ENCODE measurements around the gene SPAG6. TPM values are rescaled to one million over a fixed set of nuclear protein-coding genes. Genes with fewer than 3 reads are reported as not detected.
A peak's percentile ranks its signal among the peaks of the same experiment; 100 is the strongest.

Gene SPAG6
- total RNA-seq, 1 donor from 2014 or later, result 0.46 TPM

DNA sequence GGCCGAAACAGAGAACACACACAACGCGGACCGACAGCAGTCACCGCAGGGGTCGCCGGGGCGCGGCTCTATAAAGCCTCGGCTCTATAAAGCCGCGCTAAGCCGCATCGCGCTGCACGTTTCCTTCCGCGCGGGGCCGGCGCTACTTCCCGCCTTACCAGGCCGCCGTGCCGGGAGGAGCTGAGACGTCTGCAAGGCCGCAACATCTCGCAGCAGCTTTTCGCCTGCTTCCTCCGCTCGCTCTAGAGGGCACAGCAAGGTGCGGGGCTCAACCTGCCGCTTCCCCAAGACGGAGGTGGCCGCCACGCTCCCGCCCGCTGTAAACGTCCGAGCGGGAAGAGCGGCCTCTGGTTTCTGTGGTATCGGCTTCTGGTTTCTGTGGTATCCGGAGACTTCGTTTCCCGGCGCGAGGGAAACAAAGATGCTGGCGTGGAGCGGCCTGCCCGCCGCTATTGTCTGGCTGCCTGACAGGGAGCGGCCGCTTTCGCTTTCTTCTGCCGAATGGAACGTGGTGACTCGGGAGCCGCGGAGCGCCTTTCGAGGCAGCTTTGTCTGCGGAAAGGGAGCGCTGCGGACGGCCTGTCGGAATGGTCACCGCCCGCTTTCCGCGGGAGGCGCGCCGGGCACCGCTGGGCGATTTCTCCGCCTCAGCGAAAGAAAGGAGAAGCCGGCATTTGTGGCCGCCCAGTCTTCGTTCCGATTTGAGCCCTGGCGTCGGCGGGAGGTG is 91.8 kb downstream of the SPAG6 start:
- peak overlapping the region; percentile 90 for H3K27ac Mint-ChIP-seq (ENCODE audit: unreplicated experiment)
- peaks cover 4% of the 10 kb centered on the region for H3K36me3 Mint-ChIP-seq (ENCODE audit: low read depth, unreplicated experiment)
- H3K9me3 Mint-ChIP-seq (ENCODE audit: unreplicated experiment), result no peaks in the 10 kb centered on the region
- TF ChIP-seq, protein P1, sequence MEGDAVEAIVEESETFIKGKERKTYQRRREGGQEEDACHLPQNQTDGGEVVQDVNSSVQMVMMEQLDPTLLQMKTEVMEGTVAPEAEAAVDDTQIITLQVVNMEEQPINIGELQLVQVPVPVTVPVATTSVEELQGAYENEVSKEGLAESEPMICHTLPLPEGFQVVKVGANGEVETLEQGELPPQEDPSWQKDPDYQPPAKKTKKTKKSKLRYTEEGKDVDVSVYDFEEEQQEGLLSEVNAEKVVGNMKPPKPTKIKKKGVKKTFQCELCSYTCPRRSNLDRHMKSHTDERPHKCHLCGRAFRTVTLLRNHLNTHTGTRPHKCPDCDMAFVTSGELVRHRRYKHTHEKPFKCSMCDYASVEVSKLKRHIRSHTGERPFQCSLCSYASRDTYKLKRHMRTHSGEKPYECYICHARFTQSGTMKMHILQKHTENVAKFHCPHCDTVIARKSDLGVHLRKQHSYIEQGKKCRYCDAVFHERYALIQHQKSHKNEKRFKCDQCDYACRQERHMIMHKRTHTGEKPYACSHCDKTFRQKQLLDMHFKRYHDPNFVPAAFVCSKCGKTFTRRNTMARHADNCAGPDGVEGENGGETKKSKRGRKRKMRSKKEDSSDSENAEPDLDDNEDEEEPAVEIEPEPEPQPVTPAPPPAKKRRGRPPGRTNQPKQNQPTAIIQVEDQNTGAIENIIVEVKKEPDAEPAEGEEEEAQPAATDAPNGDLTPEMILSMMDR (IDR thresholded peaks at IDR 0.05; ENCODE audit: unreplicated experiment), result no peak
- peaks cover 30% of the 10 kb centered on the region for H3K4me1 Mint-ChIP-seq (ENCODE audit: unreplicated experiment)
- peak overlapping the region; percentile 94 for H3K4me3 Mint-ChIP-seq (ENCODE audit: unreplicated experiment)
- H3K27me3 Mint-ChIP-seq (ENCODE audit: unreplicated experiment), result peaks cover 15% of the 10 kb centered on the region
- DNase-seq (ENCODE audit: low spot score), result peak; percentile 89

DNA sequence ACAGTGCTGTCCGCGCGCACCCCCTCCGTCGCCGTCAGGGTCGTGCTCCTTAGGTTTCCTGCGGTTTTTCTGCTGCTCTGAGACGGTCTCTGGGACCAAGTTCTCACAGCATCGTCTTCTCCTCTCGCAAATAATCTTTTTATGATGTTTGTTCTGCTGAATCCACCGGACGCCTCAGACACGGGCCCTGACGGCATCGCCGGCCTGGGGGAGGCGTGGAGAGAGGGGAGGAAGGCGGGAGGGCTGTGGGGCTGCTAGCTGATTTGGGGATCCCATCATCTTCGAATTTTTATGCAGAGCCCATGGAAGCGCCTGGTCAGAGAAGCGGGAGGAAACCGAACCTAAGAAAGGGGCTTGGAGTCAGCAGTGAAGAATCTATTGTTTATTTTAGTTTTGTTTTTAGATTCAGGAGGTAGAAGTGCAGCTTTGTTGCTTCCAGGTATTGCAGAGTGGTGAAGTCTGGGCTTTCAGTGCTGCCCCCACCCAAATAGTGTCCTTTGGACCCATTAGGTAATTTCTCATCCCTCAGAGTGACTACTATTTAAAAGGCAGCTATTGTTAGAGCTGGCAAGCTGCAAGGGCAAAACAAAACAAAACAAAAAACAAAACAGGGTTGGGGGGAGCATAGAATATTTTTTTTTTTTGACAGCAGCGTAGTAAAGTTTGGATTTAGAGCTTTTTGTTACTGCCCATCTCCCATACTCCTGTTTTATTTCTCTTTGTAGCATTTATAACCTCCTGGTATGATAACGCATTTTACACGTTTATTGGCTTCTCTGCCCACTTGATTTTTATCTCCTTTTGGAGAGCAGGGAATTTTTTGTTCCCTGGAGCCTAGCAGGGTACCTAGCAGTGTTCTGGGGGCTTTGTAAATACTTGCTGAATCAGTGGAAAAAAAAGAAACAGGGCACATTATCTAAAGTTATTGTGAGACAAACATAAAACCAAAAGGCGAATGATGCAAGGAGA is 92.6 kb downstream of the SPAG6 start:
- H3K4me1 Mint-ChIP-seq (ENCODE audit: unreplicated experiment), result peaks cover 38% of the 10 kb centered on the region
- TF ChIP-seq, protein P1 (IDR thresholded peaks at IDR 0.05; ENCODE audit: unreplicated experiment), result no peak
- peak overlapping the region; percentile 90 for H3K27ac Mint-ChIP-seq (ENCODE audit: unreplicated experiment)
- peaks cover 4% of the 10 kb centered on the region for H3K36me3 Mint-ChIP-seq (ENCODE audit: low read depth, unreplicated experiment)
- no peaks in the 10 kb centered on the region for H3K9me3 Mint-ChIP-seq (ENCODE audit: unreplicated experiment)
- H3K27me3 Mint-ChIP-seq (ENCODE audit: unreplicated experiment), result peaks cover 15% of the 10 kb centered on the region
- no peak for DNase-seq (ENCODE audit: low spot score)
- H3K4me3 Mint-ChIP-seq (ENCODE audit: unreplicated experiment), result peak overlapping the region; percentile 94

DNA sequence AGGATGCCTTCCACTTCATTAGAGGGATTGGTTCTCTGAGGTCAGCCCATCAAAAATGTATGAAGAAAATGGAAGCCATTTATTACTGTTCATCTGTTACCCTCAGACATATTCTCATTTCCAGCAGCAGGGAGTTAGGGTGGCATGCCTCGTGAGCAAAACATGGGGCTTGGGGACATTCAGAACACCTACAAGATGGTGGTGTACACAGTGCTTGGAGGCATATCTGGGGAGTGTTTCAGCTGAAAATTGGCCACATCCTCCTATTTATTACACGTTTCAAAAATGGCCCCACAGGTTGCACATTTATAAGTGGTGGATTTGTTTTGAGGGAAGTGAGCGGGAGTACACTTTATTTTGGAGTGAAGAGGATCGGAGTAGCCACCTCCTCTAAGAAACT is 93.4 kb downstream of the SPAG6 start:
- H3K27me3 Mint-ChIP-seq (ENCODE audit: unreplicated experiment), result peaks cover 15% of the 10 kb centered on the region
- peak overlapping the region; percentile 94 for H3K4me3 Mint-ChIP-seq (ENCODE audit: unreplicated experiment)

DNA sequence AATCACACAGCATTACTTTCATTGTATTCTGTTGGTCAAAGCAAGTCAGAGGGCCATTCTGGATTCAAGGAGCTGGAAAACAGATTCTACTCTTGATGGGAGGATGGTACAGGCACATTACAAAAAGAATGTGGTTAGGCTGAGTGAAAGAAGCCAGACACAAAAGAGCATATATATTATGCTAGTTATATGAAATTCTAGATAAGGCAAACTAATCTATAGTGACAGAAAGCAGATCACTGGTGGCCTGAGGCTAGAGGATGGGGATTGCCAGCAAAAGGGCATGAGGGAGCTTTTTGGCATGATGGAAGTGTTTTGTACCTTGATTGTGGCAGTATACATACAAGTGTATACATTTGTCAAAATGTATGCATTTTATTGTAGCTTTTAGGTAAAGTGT is 96.8 kb downstream of the SPAG6 start:
- H3K4me3 Mint-ChIP-seq (ENCODE audit: unreplicated experiment), result no peak overlapping the region
- peaks cover 6% of the 10 kb centered on the region for H3K27me3 Mint-ChIP-seq (ENCODE audit: unreplicated experiment)
- peaks cover 46% of the 10 kb centered on the region for H3K4me1 Mint-ChIP-seq (ENCODE audit: unreplicated experiment)
- TF ChIP-seq, protein P1 (IDR thresholded peaks at IDR 0.05; ENCODE audit: unreplicated experiment), result no peak
- no peaks in the 10 kb centered on the region for H3K9me3 Mint-ChIP-seq (ENCODE audit: unreplicated experiment)
- no peaks in the 10 kb centered on the region for H3K36me3 Mint-ChIP-seq (ENCODE audit: low read depth, unreplicated experiment)
- DNase-seq (ENCODE audit: low spot score), result no peak
- H3K27ac Mint-ChIP-seq (ENCODE audit: unreplicated experiment), result no peak overlapping the region

More for the DNA sequence above, 93.4 kb downstream of the SPAG6 start:
- Mint-ChIP-seq H3K36me3 (ENCODE audit: low read depth, unreplicated experiment) (peaks cover 4% of the 10 kb centered on the region), H3K27ac (ENCODE audit: unreplicated experiment) (peak overlapping the region; percentile 16), H3K4me1 (ENCODE audit: unreplicated experiment) (peaks cover 38% of the 10 kb centered on the region), H3K9me3 (ENCODE audit: unreplicated experiment) (no peaks in the 10 kb centered on the region)
- TF ChIP-seq, protein P1 (IDR thresholded peaks at IDR 0.05; ENCODE audit: unreplicated experiment), result no peak
- DNase-seq (ENCODE audit: low spot score), result no peak

Data from endothelial cell (in vitro differentiated cells).